Left renal pelvis (tissue), 4 donors: Measurements from ENCODE around the gene PREX1. TPM values are rescaled to one million over a fixed set of nuclear protein-coding genes. Genes with fewer than 3 reads are reported as not detected.

Experiments
- DNase-seq, 4 donors: peaks; one replicate each; pipeline ENCODE4 v3.0.0-alpha.2; 2013; ENCODE audit warnings: low read depth in 4 of 4, low spot score in 3 of 4
- polyA plus RNA-seq, 4 donors: library from polyadenylated mRNA; unstranded; fragments of 120-200 nt; gene quantifications; one replicate each; pipeline ENCODE4 v1.2.1, GENCODE V29; 2013; ENCODE audit not compliant: insufficient read length in 4 of 4

Gene PREX1
- polyA plus RNA-seq, 4 donors: 11.2 to 14.5 (median 14.3) TPM

- DNase-seq: no peak
These were observed 105.0 kb downstream of the PREX1 start for GRCh38 chr20:48722737-48723191.

- DNase-seq: no peak
These were observed 105.6 kb downstream of the PREX1 start for GRCh38 chr20:48722002-48722731.

GRCh38 chr20:48721324-48722001, 106.3 kb downstream of the PREX1 start:
- DNase-seq: no peak

GRCh38 chr20:48720256-48720985, 107.4 kb downstream of the PREX1 start:
- no peak for DNase-seq

GRCh38 chr20:48719598-48720255, 108.1 kb downstream of the PREX1 start:
- no peak for DNase-seq

- DNase-seq: no peak
These were observed 108.8 kb downstream of the PREX1 start for GRCh38 chr20:48718786-48719578.

GRCh38 chr20:48717680-48718223, 110.0 kb downstream of the PREX1 start:
- no peak for DNase-seq

GRCh38 chr20:48717095-48717672, 110.6 kb downstream of the PREX1 start:
- no peak for DNase-seq

GRCh38 chr20:48716541-48716940, 111.3 kb downstream of the PREX1 start:
- DNase-seq: no peak

- DNase-seq: no peak
These were observed 111.7 kb downstream of the PREX1 start for GRCh38 chr20:48716086-48716485.

GRCh38 chr20:48714764-48715163, 113.0 kb downstream of the PREX1 start:
- DNase-seq: no peak

GRCh38 chr20:48711696-48712464, 115.9 kb downstream of the PREX1 start:
- DNase-seq: no peak

GRCh38 chr20:48711044-48711428, 116.8 kb downstream of the PREX1 start:
- no peak for DNase-seq

GRCh38 chr20:48710341-48711043, 117.3 kb downstream of the PREX1 start:
- no peak for DNase-seq

- DNase-seq: no peak
These were observed 118.1 kb downstream of the PREX1 start for GRCh38 chr20:48709744-48710143.

GRCh38 chr20:48709058-48709691, 118.6 kb downstream of the PREX1 start:
- DNase-seq: no peak

- DNase-seq: no peak
These were observed 119.2 kb downstream of the PREX1 start for GRCh38 chr20:48708630-48709029.

GRCh38 chr20:48708116-48708515, 119.7 kb downstream of the PREX1 start:
- DNase-seq: no peak
